NCI-H82 (cell line): ENCODE measurements around the gene PBX3.

ENCODE experiments used
- DNase-seq: peaks from one replicate; lab custom pipeline; 2025; lab: John Stamatoyannopoulos, UW

The PBX3 gene

DNA sequence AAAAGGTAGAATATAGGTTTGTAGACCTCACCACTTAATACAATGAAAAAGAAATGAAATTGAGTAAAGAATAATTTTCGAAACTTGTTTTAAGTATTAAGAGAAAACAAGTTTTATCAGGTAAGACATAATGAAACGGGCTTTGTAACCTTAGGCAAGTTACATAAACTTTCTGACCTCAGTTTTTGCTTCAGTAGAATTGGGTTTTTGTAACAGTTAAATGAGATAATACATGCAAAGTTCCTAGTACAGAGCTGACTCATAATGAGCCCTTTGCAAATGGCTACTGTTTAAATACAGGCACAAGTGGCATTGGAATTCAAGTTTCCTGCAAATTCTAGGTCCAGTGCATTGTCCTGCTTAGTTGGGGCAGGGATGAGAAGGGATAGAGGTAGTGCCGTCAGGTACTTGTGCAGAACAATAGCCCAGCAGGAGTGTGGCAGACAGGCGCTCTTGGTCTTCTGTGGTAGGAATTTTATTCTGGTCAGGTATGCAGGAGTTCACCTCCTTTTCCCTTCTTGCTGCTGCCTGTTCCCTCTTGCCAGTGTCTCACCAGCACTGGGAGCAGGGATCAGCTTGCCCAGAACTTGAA is 203.8 kb downstream of the PBX3 start:
- DNase-seq: no peak

GRCh38 chr9:125953314-125954019 is 206.3 kb downstream of the PBX3 start:
- DNase-seq: no peak

- DNase-seq: no peak
Observed at GRCh38 chr9:125956102-125956501, 208.9 kb downstream of the PBX3 start.

DNA sequence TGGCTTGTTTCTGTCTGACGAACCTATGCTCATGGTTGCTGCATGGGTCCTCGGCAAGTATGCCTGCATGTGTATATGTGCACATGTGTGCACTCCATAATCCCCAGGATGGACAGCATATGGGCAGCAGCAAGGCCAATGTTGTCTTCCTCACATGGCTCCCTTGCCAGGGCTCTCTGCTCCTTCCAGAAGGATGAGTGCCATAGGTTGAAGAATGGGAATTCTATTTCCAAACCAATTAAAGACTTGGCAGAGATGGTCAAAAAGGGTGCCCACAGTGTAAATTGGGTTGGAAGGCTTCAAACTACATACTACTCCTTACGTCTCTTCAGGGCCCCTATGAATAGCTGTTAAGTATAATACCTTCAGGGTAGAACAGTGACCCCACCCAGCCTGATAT is 212.1 kb downstream of the PBX3 start:
- DNase-seq: no peak

DNA sequence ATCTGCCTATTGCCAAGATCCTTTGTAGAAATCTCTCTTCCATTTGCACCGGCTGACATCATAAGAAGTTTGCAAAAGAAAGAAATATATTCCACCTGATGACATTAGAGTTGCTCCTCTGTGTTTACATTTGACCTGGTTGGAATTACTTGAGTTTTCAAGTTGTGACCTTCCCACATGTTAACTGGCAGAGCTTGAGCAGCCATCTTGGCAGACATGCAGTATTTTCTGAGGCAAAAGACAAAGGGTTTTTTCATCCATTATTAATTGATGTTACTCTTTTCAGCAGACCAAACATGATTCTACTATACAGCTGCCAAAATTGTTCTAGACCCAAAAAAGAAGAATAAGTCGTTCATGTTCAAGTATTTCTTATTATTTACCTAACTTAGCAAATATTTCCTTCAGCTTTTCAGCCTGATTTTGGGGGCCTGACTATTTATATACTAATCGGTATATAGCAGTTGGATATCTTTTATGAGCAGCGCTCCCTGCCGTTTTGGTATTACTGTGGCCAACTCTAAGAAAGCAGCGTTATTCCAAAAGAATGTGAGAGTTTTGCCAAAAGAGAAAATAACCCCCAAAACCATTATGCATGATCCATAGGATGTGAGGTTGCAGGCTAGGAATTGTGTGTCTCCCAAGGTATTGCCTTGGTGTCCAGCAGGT is 212.9 kb downstream of the PBX3 start:
- DNase-seq: no peak

- no peak for DNase-seq
Observed at GRCh38 chr9:125960626-125961025, 213.5 kb downstream of the PBX3 start.

- no peak for DNase-seq
Observed at GRCh38 chr9:125961072-125961471, 213.9 kb downstream of the PBX3 start.

GRCh38 chr9:125963932-125964331 is 216.8 kb downstream of the PBX3 start:
- no peak for DNase-seq

DNA sequence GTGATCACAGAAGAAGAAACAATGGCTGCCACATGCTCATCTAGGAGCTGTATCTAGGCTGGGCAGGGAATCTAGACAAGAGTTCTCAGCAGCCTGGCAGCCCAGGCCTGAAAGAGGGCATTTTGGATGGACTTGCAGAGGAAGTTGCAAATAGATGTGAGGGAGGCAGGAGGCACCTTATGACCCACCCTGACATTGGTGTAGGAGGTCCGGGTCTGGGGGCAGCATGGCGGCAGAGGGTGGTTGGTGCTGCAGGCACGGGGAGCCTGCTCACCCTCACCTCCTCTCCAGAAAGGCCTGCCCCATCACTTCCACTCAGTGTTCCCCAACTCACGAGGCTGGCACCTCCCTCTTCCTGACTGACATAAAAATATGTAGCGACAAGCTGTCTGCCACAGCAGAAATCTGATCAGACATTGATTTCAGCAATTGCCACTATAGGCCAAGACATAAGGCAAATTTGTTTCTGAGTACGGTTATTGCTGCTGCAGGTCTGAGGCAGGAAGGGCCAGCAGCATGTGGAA is 217.6 kb downstream of the PBX3 start:
- DNase-seq: no peak

DNA sequence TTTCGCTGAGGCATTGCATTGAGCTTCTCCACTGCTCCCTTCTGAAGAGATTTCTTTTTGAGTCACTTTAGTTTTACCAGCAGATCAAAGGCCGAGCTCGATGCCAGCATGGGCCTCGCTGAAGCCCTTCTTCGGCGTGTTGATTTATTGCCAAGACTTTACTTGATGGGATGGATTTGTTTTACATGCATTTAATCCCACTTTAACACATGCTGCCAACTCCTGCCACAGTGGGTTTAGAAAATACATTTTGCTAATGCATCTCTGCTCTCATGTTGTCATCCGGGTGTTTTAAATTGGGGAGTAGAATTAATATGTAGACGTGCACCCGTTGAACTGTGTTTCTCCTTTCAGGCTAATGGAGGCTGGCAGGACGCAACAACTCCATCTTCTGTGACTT is 218.3 kb downstream of the PBX3 start:
- DNase-seq: peak; percentile 83

DNA sequence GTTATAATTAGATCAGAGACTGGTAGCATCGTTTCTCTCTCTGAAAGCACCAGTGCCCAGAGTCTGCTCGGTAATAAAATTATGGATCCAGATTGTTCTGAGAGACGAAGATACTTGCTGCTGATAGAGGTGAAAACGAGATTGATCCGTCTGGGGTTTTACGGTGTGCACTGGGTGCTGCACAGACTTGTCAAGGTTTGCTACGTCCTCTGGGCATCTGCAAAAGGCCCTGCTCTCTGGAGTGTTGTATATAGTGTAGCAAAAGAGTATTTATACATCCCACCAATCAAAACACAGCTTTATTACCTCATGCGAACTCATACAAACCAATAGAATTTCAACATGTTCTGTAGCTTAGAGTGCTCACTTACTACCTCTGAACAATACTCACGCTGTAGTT is 219.3 kb downstream of the PBX3 start:
- peak; percentile 39 for DNase-seq

- peak; percentile 69 for DNase-seq
Observed at GRCh38 chr9:125966959-125967711, 220.0 kb downstream of the PBX3 start.

GRCh38 chr9:125968714-125969374 is 221.7 kb downstream of the PBX3 start:
- DNase-seq: no peak

DNA sequence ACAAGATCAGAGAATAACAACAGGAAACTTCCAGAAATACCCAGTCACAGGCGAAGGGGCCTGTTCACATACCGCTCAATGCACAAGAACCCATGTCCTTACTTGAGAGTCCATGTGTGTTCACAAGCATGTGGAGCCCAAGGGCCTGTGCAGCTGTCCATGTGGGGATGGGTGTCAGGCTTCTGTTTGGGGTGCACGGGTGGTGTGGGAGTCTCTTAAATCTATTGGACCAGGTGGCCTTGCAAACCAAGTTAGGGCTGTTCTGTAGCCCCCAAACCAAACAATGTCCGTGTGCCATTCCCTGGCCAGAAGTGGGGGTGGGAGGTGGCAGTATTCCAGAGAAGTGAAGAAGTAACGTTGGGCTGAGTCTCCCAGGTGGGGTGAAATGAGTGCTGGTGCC is 222.3 kb downstream of the PBX3 start:
- DNase-seq: no peak

DNA sequence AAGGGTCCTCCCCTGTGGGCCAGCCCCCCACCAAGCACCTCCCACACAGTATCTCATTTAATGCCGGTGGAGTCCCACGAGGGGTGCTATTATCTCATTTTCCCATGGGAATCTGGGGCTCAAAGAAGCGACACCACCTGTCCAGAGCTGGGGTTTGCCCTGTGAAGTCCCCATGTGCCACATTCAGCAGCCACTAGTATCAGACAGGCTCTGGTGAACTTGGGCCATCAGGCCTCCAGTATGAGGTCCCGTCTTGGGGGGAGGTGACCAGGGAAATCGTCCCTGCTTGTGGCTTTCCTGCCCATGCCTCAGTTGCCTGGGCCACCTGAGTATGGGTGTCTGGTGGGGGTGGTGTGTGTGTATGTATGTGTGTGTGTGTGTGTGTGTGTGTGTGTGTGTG is 222.7 kb downstream of the PBX3 start:
- no peak for DNase-seq

DNA sequence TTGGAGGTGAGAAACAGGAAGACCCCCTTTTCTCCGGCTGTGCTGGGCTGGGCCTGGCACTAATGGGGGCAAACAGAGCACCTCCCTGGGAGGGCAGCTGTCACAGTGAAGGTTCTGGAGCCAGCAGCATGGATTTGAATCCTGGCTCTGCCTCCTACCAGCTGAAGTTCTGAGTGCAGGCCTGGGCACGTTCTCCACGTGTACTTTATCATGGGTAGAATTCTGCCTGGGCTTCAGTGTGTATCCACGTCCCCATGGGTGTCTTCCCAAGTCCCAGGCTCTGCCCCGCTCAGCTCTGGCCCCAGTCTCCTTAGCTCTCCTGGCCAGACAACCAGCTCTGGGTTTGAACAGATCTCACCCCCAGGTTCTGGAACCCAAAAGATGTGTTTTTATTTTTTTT is 223.2 kb downstream of the PBX3 start:
- no peak for DNase-seq

GRCh38 chr9:125971050-125971449 is 223.9 kb downstream of the PBX3 start:
- DNase-seq: no peak

DNA sequence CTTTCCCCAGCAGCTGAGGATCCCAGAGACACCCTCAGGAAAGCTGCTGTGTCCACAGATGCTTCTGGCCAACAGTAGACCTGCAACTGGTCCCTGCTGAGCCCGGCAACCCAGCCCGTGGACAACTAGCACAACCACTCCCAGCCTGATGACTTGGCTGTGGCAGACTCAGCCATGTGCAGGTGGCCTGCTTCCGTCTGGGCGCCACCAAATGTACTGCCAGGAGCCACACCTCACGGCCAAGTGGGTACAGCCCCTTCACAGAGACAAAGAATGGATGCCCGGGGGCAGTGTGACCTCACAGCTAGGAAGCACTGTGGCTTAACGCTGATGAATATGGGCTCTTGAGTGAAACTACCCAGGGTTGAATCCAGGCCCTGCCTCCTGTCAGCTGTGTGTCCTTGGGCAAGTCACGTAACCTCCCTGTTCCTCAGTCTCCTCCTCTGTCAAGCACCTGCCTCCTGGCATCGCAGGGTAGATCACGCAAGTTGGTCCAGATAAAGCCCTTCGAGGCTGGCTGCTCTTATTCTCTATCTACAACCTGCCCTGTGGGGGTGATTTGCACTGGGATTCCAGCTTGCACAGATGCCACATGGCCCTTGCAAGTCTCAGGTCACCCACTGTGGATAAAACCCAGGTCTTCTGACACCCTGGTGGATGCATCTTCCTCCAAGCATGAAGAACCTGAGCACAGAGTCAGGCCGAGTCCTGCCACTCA is 225.0 kb downstream of the PBX3 start:
- no peak for DNase-seq

GRCh38 chr9:125973547-125973946 is 226.4 kb downstream of the PBX3 start:
- DNase-seq: no peak

DNA sequence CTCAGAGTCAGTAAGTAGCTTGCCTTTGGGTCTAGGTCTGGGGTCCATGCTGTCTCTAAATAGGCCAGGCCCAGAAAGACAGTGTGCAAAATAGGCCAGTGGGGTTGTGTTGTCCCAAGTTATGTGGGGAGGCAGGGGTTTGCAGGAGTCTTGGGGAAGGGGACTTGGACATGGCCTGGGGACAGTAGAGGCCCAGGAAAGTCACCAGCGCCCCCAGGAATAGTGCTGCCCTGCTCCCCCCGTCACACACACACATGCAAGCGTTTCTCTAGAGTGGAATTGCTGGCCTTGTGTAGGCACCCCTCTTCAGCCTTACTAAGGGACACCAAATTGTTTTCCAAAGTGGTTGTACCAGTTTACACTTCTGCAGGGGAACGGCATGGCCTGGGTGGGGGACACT is 227.5 kb downstream of the PBX3 start:
- DNase-seq: no peak

- DNase-seq: no peak
Observed at GRCh38 chr9:125977223-125977622, 230.1 kb downstream of the PBX3 start.
